Renal cortex interstitium (tissue), 15 donors: ENCODE data around the gene COG5. TPM values are rescaled to one million over a fixed set of nuclear protein-coding genes. Genes with fewer than 3 reads are reported as not detected.
A peak's percentile ranks its signal among the peaks of the same experiment; 100 is the strongest.

Source experiments
- DNase-seq, 11 donors: peaks; one replicate each; pipeline ENCODE4 v3.0.0-alpha.2; 2013; ENCODE audit warnings: low read depth in 9 of 11, low spot score in 4 of 11; ENCODE audit errors: extremely low read depth in 1 of 11
- long read RNA-seq, 16 experiments: transcript quantifications; one replicate each; lab custom pipeline, GENCODE V29; 2026
- polyA plus RNA-seq, 3 donors: library from polyadenylated mRNA; unstranded; fragments of 120-200 nt; gene quantifications; one replicate each; pipeline ENCODE4 v1.2.1, GENCODE V29; 2013; ENCODE audit not compliant: insufficient read length in 3 of 3

The COG5 gene
- polyA plus RNA-seq: 10 to 100 TPM; 31.0 to 36.7 (median 35.6) TPM
- long read RNA-seq, donor 1, full-length matches to known transcripts: 2 of 2 reads
- long read RNA-seq, donor 1, partial matches to known transcripts: 0 of 2 reads
- long read RNA-seq, donor 1, other reads (novel, unspliced or antisense): 0 of 2 reads
- long read RNA-seq, donor 2, full-length matches to known transcripts: 4 of 9 reads
- long read RNA-seq, donor 2, partial matches to known transcripts: 5 of 9 reads
- long read RNA-seq, donor 2, other reads (novel, unspliced or antisense): 0 of 9 reads
- long read RNA-seq, donor 3, full-length matches to known transcripts: 6 of 6 reads
- long read RNA-seq, donor 3, partial matches to known transcripts: 0 of 6 reads
- long read RNA-seq, donor 3, other reads (novel, unspliced or antisense): 0 of 6 reads
- long read RNA-seq, donor 4, full-length matches to known transcripts: 4 of 23 reads
- long read RNA-seq, donor 4, partial matches to known transcripts: 8 of 23 reads
- long read RNA-seq, donor 4, other reads (novel, unspliced or antisense): 11 of 23 reads
- long read RNA-seq, donor 5: 0 reads
- long read RNA-seq, donor 6, full-length matches to known transcripts: 3 of 9 reads
- long read RNA-seq, donor 6, partial matches to known transcripts: 6 of 9 reads
- long read RNA-seq, donor 6, other reads (novel, unspliced or antisense): 0 of 9 reads
- long read RNA-seq, donor 7, full-length matches to known transcripts: 5 of 5 reads
- long read RNA-seq, donor 7, partial matches to known transcripts: 0 of 5 reads
- long read RNA-seq, donor 7, other reads (novel, unspliced or antisense): 0 of 5 reads
- long read RNA-seq, donor 8: 0 reads
- long read RNA-seq, donor 9, full-length matches to known transcripts: 4 of 22 reads
- long read RNA-seq, donor 9, partial matches to known transcripts: 18 of 22 reads
- long read RNA-seq, donor 9, other reads (novel, unspliced or antisense): 0 of 22 reads
- long read RNA-seq, donor 10, full-length matches to known transcripts: 5 of 99 reads
- long read RNA-seq, donor 10, partial matches to known transcripts: 66 of 99 reads
- long read RNA-seq, donor 10, other reads (novel, unspliced or antisense): 28 of 99 reads
- long read RNA-seq, donor 11, full-length matches to known transcripts: 1 of 1 reads
- long read RNA-seq, donor 11, partial matches to known transcripts: 0 of 1 reads
- long read RNA-seq, donor 11, other reads (novel, unspliced or antisense): 0 of 1 reads
- long read RNA-seq, donor 12: 0 reads
- long read RNA-seq, donor 13: 0 reads
- long read RNA-seq, donor 14, full-length matches to known transcripts: 4 of 4 reads
- long read RNA-seq, donor 14, partial matches to known transcripts: 0 of 4 reads
- long read RNA-seq, donor 14, other reads (novel, unspliced or antisense): 0 of 4 reads
- long read RNA-seq, donor 15, full-length matches to known transcripts: 4 of 4 reads
- long read RNA-seq, donor 15, partial matches to known transcripts: 0 of 4 reads
- long read RNA-seq, donor 15, other reads (novel, unspliced or antisense): 0 of 4 reads
- long read RNA-seq, donor 16, full-length matches to known transcripts: 9 of 26 reads
- long read RNA-seq, donor 16, partial matches to known transcripts: 17 of 26 reads
- long read RNA-seq, donor 16, other reads (novel, unspliced or antisense): 0 of 26 reads

DNA sequence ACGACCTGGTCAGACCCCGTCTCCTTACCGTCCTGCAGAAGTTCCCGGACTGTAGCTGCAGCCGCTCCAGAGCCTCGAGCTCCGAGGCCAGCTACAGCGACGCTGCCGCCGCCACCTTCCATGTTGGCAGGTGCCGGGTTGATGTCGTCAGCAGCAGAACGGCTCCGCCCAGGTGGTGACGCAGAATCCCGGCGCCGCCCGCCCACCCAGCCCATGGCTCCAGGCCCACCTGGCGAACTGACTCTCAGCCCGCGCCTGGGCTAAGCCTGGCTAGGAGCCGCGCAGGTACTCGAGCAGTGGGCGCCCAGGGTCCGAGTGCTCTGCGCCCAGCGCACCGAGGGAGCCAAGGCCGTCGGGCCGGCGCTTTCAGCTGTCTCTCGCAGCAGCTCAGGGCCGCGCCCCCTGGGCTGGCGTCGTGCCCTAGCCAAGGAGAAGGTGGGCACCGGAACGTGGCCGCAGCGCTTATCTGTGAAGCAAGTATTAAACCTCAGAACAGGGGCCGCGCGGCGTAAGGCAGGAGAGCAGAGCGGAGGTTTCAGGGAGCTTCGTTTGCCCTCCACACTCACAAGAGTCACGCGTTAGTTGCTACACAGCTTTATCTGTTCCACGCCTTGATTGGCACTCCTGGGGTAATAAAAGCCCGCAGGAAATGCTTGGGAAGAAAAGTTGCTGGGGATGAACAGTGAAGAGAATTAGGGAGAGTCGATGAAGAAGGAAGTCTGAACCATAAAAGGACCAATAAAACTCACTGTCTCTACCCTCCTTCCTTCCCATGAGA is at the start of gene COG5, which contains the start of gene DUS4L:
TSS of gene COG5 (minus strand) at position 146 of the 778 bp plus-strand sequence. CDS start at position 122, 24 bp downstream.
TSS of gene DUS4L (plus strand) at position 197 of the 778 bp plus-strand sequence. CDS start 3,100 bp downstream, outside the sequence.
- peak; percentile 73 to 87 (median 82) for DNase-seq

DNA sequence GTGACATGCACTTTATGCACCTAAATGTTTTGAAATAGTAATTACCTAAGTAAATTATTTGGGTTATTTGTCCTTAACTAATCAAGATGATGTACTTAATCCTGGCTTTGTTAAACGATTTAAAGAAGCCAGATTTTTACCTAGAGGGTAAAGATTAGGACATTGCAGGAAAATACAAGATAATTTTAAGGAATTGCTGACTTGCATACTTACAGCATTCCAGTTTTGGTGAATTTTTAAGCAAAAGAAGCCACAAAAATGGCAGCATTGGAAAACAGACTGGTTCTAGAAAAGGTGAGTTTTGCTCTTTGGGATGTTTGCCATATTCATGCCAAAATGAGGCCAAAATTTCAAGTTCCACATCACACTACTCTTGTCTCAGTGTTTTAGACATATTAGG is 49.7 kb upstream of the COG5 start:
- DNase-seq: no peak

DNA sequence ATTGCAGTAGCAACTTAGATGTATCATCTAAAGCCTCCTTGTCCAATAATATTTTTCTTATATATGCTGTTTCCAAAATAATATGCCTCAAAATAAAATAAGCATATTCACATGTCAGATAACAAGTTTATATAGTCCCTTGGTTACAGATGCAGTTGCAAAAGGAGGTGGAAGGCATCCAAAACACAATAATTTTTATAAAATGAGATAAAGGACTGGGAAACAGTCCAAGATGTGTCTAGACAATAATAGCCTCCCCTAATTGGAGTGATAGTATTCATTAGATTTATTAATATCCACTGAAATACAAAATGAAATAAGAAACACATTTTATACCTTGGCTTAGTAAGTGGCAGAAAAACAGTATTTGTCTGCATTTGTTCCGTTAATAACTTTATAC is 46.6 kb upstream of the COG5 start:
- no peak for DNase-seq

DNA sequence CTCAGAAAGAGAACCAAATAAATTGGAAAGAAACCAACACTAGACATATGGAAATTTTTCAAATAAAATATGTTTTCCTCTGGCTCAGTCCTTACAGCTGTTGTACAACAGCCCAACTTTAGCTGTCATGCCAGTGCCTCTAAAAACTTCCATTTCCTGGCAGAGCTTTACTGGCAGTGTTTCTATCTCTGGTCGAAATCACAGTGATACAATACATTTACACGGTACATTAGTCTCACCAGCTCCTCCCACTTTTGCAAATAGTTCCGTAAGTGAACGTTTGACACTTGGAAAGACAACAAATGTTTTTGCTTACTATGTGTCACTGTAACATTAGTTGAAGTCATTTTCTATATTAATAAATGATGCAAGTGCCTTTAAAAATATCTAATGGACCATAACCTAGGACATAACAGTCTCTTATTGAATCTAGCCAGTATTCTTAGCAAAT is 46.1 kb upstream of the COG5 start:
- no peak for DNase-seq

DNA sequence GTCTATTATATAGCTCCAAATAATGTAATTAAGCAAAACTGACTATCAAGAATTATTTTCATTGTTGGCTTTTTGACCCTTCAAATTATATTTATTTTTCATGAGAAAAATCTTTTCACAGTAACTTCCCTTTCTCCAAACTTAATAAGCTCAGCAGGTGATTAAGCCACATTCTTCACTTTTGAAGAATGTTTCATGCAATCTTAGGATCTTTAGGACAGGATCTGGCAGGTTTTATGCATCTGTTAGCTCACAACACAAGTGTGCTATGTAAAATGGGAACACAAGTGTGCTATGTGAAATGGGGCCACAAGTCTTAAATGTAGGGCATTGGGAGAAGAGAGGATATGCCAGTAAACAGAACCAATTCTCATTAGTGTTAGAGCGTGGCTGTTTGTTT is 42.6 kb upstream of the COG5 start:
- DNase-seq: no peak

DNA sequence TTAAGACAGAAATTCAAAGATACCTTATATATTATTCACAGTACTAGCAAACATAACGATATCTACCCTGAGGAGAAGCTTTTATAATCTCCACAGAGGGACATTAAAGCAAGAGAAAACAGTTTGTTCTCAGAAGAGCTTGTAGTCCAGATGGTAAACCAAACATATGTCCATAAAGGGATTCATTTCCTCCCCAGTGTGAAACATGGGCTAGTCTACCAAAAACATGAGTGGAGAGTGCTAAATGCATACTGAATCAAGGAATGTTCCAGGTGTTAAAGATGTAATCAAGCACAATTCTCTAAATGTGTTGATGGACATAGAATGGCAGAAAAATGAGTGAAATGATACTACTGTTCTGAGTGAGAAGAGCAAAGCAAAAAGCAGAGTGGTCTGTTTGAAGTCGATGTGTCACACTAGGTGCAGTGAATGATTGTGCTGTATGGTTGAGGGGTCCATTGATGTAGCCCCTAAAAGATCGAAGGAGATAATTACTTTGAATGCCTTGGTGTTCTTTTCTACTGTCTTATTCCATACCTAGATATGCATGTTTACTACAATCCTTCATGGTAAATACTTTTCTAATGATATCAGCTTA is 41.6 kb upstream of the COG5 start:
- no peak for DNase-seq

DNA sequence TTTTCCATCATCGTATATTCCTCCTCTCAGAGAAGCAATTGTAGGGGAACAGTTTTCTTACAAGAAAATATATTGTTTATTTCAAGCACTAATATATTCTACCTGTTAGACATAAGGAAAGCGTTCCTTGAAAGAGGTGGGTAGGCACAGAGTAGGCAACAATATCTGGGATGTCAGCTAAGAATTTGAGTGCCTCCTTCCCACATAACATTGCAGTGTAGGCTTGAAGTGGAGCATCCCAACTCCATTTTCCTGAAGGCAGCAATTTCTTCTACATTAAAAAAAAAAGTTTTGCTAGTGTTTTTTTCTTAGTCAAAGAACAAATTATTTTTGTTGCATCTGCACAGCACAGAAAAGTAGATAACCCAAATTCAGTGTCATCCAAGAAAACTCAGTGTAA is 37.1 kb upstream of the COG5 start:
- no peak for DNase-seq

DNA sequence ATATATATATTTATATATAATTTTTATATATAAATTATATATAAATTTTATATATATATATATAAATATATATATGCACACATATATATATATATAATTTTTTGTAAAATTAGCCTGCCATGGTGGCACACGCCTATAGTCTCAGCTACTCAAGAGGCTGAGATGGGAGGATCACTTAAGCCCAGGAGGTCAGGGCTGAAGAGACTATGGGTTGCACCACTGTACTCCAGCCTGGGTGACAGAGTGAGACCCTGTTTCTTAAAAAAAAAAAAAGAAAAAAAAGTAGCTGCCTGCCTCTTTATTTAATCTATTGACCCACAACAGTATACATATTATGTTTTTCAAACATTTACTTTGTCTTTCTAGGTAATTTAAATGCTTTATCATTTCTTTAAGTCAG is 35.5 kb upstream of the COG5 start:
- no peak for DNase-seq

DNA sequence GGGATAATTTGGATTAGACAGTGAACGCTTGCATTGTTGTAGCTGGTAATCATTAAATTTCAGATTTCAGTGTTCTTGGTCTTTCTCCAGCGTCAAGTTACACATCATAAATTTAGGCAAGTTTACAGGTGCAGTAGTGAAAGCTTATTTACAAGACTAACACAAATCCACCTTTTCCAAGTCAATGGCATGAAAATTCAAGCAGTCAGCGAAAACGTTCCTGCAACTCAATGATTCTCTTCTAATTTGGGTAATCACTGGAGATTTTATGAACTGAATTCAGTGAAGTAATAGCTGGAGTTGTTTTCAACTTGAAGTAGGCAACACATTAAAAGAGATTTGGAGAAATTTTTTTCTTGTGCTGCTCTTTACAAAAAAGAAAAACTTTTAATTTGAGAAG is 34.2 kb upstream of the COG5 start:
- no peak for DNase-seq

DNA sequence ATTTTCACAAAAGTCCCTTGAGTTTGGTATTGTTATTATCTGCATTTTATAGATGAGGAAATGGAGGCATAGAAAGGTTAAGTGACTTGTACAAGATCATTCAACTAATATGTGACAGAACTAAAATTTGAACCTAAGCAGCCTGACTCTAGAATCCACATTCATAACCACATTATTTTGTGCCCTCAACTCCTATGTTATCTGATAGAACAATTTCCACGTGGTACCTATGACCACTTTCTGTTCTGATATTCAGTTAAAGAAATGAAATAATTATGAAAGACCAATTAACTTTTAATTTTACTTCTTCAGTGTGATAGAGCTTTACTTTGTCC is 33.8 kb upstream of the COG5 start:
- no peak for DNase-seq

DNA sequence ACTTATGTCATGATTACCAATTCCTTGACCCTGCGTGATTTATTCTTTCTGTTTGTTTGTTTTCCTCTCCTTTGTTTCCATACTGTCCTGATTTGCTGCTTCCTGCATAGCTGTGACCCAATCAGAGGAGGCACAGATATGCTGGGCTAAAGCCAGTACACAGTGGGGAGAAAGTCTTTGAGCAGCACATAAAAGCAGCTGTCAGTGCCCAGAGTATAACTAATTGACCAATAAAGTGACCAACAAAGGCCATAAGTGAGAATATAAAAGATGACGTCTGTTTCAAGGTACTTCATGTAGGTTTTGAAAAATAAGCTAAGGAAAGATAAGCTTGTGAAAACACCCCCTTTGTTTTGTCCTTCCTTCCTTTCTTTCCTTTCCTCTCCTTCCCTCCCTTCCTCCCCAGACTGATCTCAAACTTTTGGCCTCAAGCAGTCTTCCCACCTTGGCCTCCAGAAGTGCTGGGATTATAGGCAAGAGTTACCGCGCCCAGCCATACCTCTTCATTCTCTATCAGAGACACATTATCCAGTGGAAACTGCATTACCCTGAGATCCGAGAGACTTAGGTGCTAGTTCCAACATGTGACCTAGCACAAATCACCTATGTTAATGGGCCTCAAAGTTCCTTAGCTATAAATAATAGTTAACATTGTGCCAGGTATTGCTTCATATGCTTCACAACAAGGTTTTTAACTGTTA is 33.3 kb upstream of the COG5 start:
- DNase-seq: peak in 2 of 11 donors; percentile 41 to 48

DNA sequence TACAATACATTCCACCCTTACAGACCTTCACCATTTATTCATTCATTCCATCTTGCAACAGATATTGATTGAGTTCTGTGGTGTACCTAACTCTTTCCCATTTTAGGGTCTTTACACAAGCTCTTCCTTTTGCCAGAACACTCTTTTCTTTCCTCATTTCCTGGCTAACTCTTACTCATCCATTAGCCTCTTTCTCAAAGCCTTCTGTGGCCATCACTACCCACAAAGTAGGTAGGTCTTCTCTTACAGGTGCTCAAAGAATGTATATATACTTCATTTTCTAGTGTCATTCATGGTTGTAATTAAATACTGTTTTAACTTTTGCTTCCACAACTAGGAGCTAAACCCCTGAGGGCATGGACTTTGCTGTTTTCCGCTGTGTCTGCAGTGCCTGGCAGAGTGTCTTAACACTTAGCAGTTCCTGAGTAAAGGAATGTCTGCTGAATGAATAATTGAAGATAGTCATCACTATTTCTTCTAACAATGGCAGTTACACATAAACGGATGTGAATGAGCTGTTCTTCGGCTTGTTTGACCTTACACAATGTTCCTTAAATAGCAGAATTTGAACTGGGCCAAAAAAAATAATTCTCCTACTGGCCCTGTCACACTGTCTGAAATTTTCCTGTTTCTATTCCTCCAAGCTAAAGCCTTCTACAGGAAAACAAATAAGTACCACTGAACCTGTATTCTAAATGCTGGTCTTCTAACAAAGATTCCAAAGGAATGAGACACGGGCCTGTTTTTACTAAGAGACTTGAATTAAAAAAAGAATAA is 31.4 kb upstream of the COG5 start:
- peak in 3 of 11 donors; percentile 41 to 66 (median 44) for DNase-seq

DNA sequence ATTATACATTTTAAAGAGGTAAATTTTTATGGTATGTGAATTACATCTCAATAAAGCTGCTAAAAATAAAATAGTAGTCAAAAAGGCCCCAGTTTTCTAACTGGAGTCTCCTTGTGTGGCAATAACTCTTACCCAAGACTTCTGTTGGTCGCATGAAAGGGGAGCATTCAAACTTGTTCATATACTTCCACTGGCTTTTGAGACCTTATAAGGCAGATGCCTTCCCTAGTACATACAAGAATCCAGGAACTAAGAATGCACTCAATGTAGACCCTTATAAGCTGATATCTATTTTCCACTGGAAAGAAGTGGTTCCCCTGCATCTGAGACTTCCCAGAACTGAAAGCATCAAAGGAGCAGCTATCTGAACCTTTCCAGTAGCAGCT is 29.3 kb upstream of the COG5 start:
- no peak for DNase-seq

DNA sequence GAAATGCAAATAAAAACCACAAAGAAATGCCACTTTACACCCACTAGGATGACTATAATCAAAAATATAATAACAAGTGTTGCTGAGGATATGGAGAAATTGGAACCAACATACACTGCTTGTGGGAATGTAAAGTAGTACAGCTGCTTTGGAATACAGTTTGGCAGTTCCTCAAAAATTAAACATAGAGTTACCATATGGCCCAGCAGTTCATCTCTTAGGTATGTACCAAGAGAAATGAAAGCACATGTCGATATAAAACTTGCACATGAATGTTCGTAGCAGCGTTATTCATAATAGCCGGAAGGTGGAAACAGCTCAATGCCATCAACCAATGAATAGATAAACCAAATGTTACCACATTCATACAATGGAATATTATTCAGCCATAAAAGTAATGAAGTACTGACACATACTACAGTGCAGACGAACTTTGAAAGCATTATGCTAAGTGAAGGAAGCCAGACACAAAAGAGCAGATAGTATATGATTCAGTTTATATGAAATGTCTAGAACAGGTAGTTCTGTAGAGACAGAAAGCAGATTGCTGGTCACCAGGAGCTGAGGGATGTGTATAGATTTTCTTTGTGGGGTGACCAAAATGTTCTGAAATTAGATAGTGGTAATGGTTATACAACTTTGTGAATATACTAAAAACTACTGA is 28.8 kb upstream of the COG5 start:
- DNase-seq: no peak

DNA sequence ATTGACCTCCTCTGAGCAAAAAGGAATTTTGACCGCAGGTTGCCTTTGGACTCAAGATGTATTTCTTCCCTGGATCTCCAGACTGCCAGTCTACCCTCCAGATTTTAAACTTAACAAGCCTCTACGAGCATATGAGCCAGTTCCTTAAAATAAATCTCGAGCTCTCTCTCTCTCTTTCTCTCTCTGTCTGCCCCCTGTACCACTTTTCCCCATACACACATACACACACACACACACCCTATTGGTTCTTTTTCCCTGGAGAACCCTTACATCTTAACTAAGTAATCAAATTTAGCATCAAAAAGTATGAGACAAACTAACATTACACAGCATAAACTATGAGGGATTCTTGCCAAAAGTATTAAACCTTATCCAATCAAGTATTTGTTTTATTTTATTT is 27.7 kb upstream of the COG5 start:
- no peak for DNase-seq
